ENCODE results near the gene FGF2.
"Not testable (repeated sequence)": the region's sequence is repeated elsewhere in the genome, so short reads cannot be mapped to it uniquely, and the experiment has no call there.

Gene FGF2

GRCh38 chr4:122851568-122851967 is 24.9 kb downstream of the FGF2 start:
- DNase-seq = no peak

DNA sequence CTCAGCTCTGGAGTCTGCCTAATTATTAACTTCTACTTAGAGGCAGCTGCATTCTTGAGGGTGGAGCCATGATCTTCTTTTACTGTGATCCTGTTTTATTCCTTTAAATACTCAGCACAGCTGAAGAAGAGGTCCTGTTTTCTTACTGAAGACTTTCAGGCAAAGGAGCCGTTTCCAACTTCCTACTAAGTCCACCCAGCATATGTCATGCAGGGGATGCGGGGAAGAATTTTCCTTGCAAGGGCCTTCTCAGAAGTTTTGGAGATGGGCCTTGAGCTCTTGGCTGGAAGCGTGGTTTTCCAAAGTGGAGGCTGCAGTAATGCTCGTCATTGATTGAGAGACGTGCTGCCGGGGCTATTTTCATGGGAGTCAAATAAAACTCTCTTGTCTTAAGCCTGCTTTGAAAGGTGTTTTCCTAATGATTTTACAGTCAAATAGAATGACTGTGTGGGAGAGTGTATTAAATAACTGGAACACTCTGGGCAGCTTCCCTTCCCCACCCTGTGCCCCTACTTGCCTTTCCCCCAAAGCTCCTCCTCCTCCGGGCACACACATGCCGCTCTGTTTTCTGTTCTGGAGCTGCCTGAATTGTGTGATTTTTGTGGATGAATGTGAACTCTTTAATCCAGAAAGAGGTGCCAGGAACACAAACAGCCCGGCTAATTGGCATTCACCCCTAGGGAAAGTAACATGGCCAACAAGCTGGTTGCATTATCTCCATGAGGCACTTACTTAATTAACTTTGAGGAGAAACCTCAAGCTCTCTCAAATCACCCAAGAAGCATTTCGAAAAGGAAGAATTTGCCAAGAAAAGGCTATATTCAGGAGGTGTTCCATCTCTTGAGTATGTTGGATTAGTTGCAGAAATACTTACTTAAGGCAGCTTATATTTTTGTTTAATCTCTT is 28.1 kb downstream of the FGF2 start:
- DNase-seq = no peak

DNA sequence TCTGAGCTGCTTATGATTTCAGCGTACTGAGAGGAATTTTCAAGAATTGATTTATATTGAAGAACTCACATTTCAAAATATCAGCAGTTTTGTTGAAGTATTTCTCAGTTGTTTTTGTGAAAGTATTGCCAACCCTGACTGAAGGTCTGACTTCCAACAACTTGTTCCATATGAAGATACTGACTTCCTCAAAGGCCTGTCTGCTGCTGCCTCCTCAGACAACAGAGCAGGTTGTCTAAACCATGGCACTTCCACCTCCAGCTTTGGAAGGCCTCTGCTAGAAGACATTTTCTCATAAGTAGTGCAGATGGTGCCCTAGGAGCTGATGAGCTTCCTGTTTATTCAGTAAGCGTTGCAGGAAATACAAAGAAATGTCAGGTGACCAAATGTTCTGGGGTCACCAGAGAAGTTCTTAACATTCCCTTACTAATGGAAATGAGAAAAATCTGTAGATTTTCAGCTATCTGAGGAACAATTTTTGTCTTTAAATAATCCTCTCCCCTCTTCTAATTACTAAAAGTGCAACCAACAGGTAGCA is 28.8 kb downstream of the FGF2 start:
- DNase-seq = no peak

- DNase-seq = no peak
Observed at GRCh38 chr4:122857160-122857559, 30.5 kb downstream of the FGF2 start.

GRCh38 chr4:122858705-122859104 is 32.1 kb downstream of the FGF2 start:
- DNase-seq = no peak

DNA sequence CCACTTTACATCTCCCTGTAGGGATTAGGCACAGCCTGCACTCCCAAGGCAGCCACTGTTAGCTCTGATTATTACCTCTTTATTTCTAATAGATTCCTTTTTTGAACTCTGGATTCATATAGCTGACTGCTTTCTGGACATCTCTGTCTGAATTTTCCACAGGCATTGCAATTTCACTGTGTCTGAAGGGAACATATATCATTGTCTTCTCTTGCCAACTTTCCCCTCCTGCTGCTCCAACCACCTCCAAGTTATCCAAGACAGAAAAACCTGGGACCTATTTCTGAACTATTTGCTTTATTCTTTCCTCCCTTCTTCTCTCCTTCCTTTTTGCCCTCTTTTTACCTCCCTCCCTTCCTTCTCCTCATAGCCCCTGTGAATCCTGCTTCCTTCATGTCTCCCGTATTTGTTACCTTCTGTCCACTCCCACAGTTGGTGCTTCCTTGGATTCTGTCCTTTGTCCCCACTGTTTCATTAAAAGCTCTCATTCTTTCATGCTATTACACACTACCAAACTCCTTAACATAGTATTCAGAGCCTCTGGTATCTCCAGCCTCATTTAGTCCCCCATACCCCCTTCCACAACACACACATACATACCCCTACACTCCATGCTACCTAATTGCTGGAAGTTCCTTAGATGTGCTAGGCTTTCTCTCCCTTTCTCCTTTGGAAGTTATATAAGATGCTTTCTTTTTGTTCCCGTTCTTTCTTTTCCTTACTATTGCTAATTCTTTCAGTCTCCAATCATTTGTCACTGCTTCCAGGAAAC is 34.7 kb downstream of the FGF2 start:
- DNase-seq = no peak

GRCh38 chr4:122863639-122864038 is 37.0 kb downstream of the FGF2 start:
- no peak for DNase-seq

DNA sequence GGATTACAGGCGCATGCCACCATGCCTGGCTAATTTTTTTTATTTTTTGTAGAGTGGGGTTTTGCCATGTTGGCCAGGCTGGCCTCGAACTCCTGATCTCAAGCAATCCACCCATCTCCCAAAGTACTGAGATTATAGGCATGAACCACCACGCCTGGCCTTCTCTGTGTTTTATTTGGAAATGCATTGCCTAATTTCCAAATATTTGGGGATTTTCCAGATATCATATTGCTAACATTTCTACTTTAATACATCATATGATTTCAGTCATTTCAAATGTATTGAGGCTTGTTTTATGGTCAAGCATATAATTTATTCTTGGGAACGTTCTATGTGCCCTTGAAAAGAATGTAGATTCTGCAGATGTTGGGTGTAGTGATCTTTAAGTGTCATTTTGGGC is 38.8 kb downstream of the FGF2 start:
- no peak for DNase-seq

GRCh38 chr4:122868235-122868634 is 41.6 kb downstream of the FGF2 start:
- not testable (repeated sequence) for DNase-seq

GRCh38 chr4:122873146-122873545 is 46.5 kb downstream of the FGF2 start:
- no peak for DNase-seq

DNA sequence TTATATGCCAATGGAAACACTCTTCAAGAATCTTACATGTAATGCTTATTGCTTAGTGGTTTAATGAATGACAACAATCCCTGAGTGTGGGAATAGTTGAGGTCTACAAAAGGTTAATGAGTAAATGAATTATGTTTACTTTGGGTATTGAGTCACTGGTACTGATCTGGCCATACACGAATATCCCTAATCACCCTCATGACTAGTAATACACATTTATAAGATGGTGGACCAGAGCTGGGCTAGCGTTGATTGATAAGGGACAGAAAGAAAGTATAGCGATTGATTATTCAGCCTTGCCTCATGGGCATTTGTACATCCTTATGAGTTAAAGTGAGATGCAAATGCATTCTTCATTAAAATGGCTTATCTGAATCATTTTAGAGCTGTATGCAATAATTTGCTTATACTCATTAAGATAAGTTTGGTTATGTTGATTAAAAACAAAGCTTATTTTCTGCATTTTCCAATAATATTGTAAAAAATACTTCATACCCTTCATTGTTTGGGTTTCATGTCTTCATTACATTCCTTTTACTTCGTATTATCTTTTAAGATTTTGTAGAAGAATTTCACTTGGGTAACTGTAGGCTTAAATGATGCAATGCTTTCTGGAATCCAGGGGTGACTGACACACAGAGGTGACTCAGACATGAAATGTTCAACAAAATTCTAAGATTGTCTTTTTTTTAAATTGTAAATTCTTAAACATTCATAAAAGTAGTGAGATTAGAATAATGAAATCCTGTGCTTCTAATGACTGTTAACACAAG is 47.4 kb downstream of the FGF2 start:
- DNase-seq = no peak

GRCh38 chr4:122875949-122876348 is 49.3 kb downstream of the FGF2 start:
- DNase-seq = no peak

DNA sequence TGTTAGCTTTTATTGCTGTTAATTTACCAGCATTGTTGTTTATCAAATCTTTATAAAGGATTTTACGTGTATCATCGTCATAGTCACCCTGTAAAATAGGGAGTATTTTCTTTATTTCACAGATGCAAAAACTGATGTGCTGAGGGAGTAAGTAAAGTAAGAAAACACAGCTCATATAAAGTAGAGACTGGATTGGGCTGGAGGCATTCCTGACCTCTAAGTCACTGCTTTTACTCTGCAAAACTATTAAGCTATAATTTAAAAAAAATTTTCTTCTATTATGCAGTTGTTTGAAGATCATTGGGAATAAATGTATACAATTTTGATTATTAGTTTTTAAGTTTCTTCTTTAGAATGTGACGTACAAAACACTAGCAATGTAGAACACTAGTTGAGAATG is 49.8 kb downstream of the FGF2 start:
- no peak for DNase-seq

GRCh38 chr4:122879001-122879400 is 52.4 kb downstream of the FGF2 start:
- no peak for DNase-seq

- DNase-seq = no peak
Observed at GRCh38 chr4:122882857-122883735, 56.5 kb downstream of the FGF2 start.

DNA sequence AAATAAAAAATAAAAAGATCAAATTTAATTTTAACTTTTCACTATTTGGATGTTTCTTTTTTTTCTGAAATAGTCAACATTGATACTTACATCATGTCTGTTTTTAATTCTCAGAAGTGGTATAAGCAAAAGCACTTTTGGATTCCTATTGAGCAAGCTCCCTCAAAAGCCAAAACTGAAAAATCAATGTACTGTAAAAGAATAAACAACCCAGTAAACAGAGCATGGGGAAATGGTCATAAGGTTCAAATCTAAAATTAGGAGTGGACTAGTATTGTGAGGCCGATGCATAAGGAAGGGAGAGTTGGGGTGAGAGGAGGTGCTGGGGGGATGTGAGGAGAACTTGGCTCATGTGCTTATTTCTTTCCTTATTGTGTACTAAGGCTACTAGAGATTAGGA is 57.9 kb downstream of the FGF2 start:
- no peak for DNase-seq

DNA sequence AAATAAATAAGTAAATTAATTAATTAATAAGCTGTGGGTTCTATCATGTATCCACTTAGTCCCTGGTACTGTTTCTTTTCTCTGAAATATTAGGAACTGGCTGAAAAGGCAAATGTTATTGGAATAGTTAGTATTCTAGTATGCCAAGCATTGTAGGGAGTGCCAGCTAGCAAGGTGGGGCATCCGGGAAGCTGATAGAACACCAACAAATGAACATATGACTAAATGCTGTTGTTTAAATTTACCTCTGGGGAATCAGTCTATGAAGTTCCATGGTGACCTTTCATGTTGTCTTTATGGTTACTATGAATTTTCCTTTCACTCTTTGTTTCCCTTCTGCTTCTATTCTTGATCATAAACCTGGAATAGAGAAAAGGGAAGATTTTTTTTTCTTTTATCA is 63.1 kb downstream of the FGF2 start:
- DNase-seq = no peak

GRCh38 chr4:122890147-122890795 is 63.6 kb downstream of the FGF2 start:
- DNase-seq = no peak

GRCh38 chr4:122894827-122895226 is 68.2 kb downstream of the FGF2 start:
- DNase-seq = no peak

- no peak for DNase-seq
Observed at GRCh38 chr4:122895336-122895995, 68.8 kb downstream of the FGF2 start.

- no peak for DNase-seq
Observed at GRCh38 chr4:122896270-122896669, 69.6 kb downstream of the FGF2 start.

Data from NCI-H345 (cell line).